ENCODE measurements around the gene SDCBP2.

GRCh38 chr20:1280195-1281102 lies 48.5 kb downstream of the SDCBP2 start:
- TF ChIP-seq POLR2A (IDR thresholded peaks at IDR 0.05; ENCODE audit: low read depth, low read length) (no peak), ZBTB11 (CRISPR knock-in tag; IDR thresholded peaks at IDR 0.05) (no peak), POLR2AphosphoS5 (IDR thresholded peaks at IDR 0.05; ENCODE audit: low read length) (no peak), PAX8 (IDR thresholded peaks at IDR 0.05) (no peak), CTCF (IDR thresholded peaks at IDR 0.05 in 2 of 3, conservative IDR thresholded peaks at IDR 0.05 in 1 of 3; ENCODE audit: control insufficient read depth in 2 of 3, extremely low read depth in 1 of 3, insufficient read depth in 1 of 3, low read depth in 3 of 3, low read length in 3 of 3) (no peak)

Measured in GM12878 (cell line).